ENCODE measurements around the gene TAS1R1.
"Not testable (repeated sequence)": the region's sequence is repeated elsewhere in the genome, so short reads cannot be mapped to it uniquely, and the experiment has no call there.

The TAS1R1 gene

DNA sequence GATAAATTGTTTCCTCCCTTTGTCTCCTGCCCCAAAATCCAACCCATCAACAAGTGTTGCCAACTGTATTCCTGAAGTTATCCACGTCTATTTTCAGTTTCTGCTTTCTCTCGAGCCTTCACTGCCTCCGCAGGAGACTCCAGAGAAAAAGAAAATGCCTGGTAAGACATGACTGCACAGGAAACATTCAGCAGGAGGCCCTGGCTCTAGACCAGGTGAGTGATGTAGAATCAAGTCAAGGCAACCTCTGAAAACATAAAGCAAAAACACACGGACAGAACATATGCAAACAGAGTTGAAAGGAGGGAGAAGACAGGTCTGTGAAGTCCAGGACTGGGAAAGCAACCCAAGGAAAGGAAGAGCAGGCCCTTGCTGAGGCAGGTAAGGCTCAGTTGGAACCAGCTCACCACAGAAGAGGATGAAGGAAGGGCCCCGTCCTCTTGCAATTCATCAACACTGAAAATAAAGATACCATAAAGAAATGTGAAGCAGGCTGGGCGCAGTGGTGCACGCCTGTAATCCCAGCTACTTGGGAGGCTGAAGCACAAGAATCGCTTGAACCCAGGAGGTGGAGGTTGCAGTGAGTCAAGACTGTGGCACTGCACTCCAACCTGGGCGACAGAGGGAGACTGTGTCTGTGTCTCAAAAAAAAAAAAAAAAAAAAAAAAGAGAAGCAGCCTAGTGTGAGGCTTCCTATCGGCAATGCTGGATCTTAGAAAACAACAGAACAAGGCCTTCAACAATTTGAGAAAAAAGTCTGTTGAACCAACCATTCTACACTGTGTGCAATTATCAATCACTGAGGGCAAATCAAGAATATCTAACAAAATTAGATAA, 9.6 kb upstream of the TAS1R1 start:
- H3K27me3 Mint-ChIP-seq = no peaks in the 10 kb centered on the region
- peaks cover 26% of the 10 kb centered on the region for H3K36me3 Mint-ChIP-seq
- H3K4me1 Mint-ChIP-seq = peaks cover 28% of the 10 kb centered on the region
- H3K27ac Mint-ChIP-seq = peak overlapping the region; percentile 49
- peak overlapping the region; percentile 9 for H3K4me3 Mint-ChIP-seq
- no peaks in the 10 kb centered on the region for H3K9me3 Mint-ChIP-seq

DNA sequence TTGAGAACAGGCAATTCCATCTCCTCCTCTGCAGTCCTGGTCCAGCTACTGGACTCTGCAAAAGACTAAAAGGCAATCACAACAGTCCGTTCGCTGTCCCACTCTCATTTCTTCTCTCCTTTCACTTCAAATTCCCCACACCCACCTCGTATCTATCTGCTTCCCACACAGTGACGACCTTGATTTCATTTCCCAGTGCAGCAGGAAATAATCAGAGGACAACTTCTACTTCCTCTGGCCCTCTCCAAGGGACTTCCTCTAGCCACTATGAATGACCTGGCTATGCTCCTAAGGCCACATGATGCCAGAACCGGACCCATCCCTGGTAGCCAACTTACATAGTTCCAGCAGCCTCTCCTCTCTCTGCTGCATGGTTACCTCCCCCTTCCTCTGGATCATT, 8.8 kb upstream of the TAS1R1 start:
- Mint-ChIP-seq H3K4me3 (peak overlapping the region; percentile 73), H3K36me3 (peaks cover 26% of the 10 kb centered on the region), H3K27ac (peak overlapping the region; percentile 97)

GRCh38 chr1:6547301-6547700, 7.8 kb upstream of the TAS1R1 start:
- H3K36me3 Mint-ChIP-seq = peaks cover 23% of the 10 kb centered on the region
- peaks cover 32% of the 10 kb centered on the region for H3K4me1 Mint-ChIP-seq
- no peaks in the 10 kb centered on the region for H3K9me3 Mint-ChIP-seq
- H3K27me3 Mint-ChIP-seq = no peaks in the 10 kb centered on the region
- H3K4me3 Mint-ChIP-seq = peak overlapping the region; percentile 73
- H3K27ac Mint-ChIP-seq = peak overlapping the region; percentile 97

More for the DNA sequence above, 8.8 kb upstream of the TAS1R1 start:
- no peaks in the 10 kb centered on the region for H3K9me3 Mint-ChIP-seq
- no peaks in the 10 kb centered on the region for H3K27me3 Mint-ChIP-seq
- H3K4me1 Mint-ChIP-seq = peaks cover 28% of the 10 kb centered on the region

GRCh38 chr1:6554031-6554906, 838 bp upstream of the TAS1R1 start, which contains the start of gene NOL9:
Gene NOL9, minus strand, starts transcription at chr1:6554513. Its CDS starts 11 bp downstream, at chr1:6554502.
- H3K4me3 Mint-ChIP-seq = peak within 1 kb of the TSS; percentile 86
- H3K9me3 Mint-ChIP-seq = no peaks in the 10 kb centered on the region
- H3K27ac Mint-ChIP-seq = peak within 1 kb of the TSS; percentile 70
- peaks cover 3% of the 10 kb centered on the region for H3K36me3 Mint-ChIP-seq
- no peaks in the 10 kb centered on the region for H3K27me3 Mint-ChIP-seq
- H3K4me1 Mint-ChIP-seq = peaks cover 19% of the 10 kb centered on the region

GRCh38 chr1:6557597-6557996, 2.5 kb downstream of the TAS1R1 start:
- H3K4me1 Mint-ChIP-seq = peaks cover 13% of the 10 kb centered on the region
- no peaks in the 10 kb centered on the region for H3K9me3 Mint-ChIP-seq
- H3K27me3 Mint-ChIP-seq = no peaks in the 10 kb centered on the region
- no peak overlapping the region for H3K4me3 Mint-ChIP-seq
- H3K27ac Mint-ChIP-seq = no peak overlapping the region
- H3K36me3 Mint-ChIP-seq = no peaks in the 10 kb centered on the region

GRCh38 chr1:6559161-6559560, 4.1 kb downstream of the TAS1R1 start:
- H3K9me3 Mint-ChIP-seq, H3K4me3 Mint-ChIP-seq, H3K27ac Mint-ChIP-seq, H3K4me1 Mint-ChIP-seq, H3K27me3 Mint-ChIP-seq, H3K36me3 Mint-ChIP-seq: not testable (repeated sequence)

GRCh38 chr1:6560267-6560666, 5.2 kb downstream of the TAS1R1 start:
- Mint-ChIP-seq H3K9me3 (no peaks in the 10 kb centered on the region), H3K4me3 (no peak overlapping the region), H3K27ac (no peak overlapping the region), H3K4me1 (no peaks in the 10 kb centered on the region), H3K36me3 (no peaks in the 10 kb centered on the region), H3K27me3 (no peaks in the 10 kb centered on the region)

GRCh38 chr1:6569033-6569432, 13.9 kb downstream of the TAS1R1 start:
- Mint-ChIP-seq H3K27me3 (no peaks in the 10 kb centered on the region), H3K27ac (no peak overlapping the region), H3K36me3 (no peaks in the 10 kb centered on the region), H3K4me1 (no peaks in the 10 kb centered on the region), H3K4me3 (no peak overlapping the region), H3K9me3 (no peaks in the 10 kb centered on the region)

GRCh38 chr1:6570100-6570499, 15.0 kb downstream of the TAS1R1 start:
- no peaks in the 10 kb centered on the region for H3K27me3 Mint-ChIP-seq
- H3K27ac Mint-ChIP-seq = no peak overlapping the region
- no peaks in the 10 kb centered on the region for H3K4me1 Mint-ChIP-seq
- H3K9me3 Mint-ChIP-seq = no peaks in the 10 kb centered on the region
- H3K4me3 Mint-ChIP-seq = no peak overlapping the region
- H3K36me3 Mint-ChIP-seq = no peaks in the 10 kb centered on the region

DNA sequence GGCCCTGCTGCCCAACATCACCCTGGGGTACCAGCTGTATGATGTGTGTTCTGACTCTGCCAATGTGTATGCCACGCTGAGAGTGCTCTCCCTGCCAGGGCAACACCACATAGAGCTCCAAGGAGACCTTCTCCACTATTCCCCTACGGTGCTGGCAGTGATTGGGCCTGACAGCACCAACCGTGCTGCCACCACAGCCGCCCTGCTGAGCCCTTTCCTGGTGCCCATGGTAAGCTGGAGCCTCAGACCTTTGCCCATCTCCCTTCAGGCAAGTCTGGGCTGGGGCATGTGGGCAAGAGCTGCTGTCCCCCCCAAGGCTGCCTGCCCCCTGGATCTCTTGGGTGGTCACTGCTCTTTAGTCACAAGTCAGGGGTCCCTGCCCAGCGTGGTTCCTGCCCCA, 15.9 kb downstream of the TAS1R1 start:
- Mint-ChIP-seq H3K27ac (no peak overlapping the region), H3K4me1 (no peaks in the 10 kb centered on the region), H3K27me3 (no peaks in the 10 kb centered on the region), H3K9me3 (no peaks in the 10 kb centered on the region), H3K36me3 (no peaks in the 10 kb centered on the region), H3K4me3 (no peak overlapping the region)

GRCh38 chr1:6572653-6573383, 17.7 kb downstream of the TAS1R1 start:
- no peaks in the 10 kb centered on the region for H3K27me3 Mint-ChIP-seq
- H3K36me3 Mint-ChIP-seq = no peaks in the 10 kb centered on the region
- no peaks in the 10 kb centered on the region for H3K4me1 Mint-ChIP-seq
- no peaks in the 10 kb centered on the region for H3K9me3 Mint-ChIP-seq
- no peak overlapping the region for H3K27ac Mint-ChIP-seq
- no peak overlapping the region for H3K4me3 Mint-ChIP-seq

- H3K4me3 Mint-ChIP-seq = no peak overlapping the region
- H3K36me3 Mint-ChIP-seq = no peaks in the 10 kb centered on the region
- H3K27ac Mint-ChIP-seq = no peak overlapping the region
- H3K4me1 Mint-ChIP-seq = peaks cover 3% of the 10 kb centered on the region
- no peaks in the 10 kb centered on the region for H3K27me3 Mint-ChIP-seq
- H3K9me3 Mint-ChIP-seq = no peaks in the 10 kb centered on the region
Observed at GRCh38 chr1:6574025-6574620, 19.0 kb downstream of the TAS1R1 start.

DNA sequence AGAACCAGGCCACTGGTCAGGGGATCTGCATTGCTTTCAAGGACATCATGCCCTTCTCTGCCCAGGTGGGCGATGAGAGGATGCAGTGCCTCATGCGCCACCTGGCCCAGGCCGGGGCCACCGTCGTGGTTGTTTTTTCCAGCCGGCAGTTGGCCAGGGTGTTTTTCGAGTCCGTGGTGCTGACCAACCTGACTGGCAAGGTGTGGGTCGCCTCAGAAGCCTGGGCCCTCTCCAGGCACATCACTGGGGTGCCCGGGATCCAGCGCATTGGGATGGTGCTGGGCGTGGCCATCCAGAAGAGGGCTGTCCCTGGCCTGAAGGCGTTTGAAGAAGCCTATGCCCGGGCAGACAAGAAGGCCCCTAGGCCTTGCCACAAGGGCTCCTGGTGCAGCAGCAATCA, 19.7 kb downstream of the TAS1R1 start:
- Mint-ChIP-seq H3K4me1 (peaks cover 10% of the 10 kb centered on the region), H3K27ac (no peak overlapping the region), H3K36me3 (no peaks in the 10 kb centered on the region), H3K27me3 (no peaks in the 10 kb centered on the region), H3K9me3 (no peaks in the 10 kb centered on the region), H3K4me3 (no peak overlapping the region)

GRCh38 chr1:6577831-6578525, 22.9 kb downstream of the TAS1R1 start:
- no peak overlapping the region for H3K27ac Mint-ChIP-seq
- no peaks in the 10 kb centered on the region for H3K9me3 Mint-ChIP-seq
- peaks cover 36% of the 10 kb centered on the region for H3K4me1 Mint-ChIP-seq
- no peaks in the 10 kb centered on the region for H3K27me3 Mint-ChIP-seq
- no peak overlapping the region for H3K4me3 Mint-ChIP-seq
- no peaks in the 10 kb centered on the region for H3K36me3 Mint-ChIP-seq

Data from activated naive CD4-positive, alpha-beta T cell treated with anti-CD3 and anti-CD28 coated beads, Interleukin-2, amount 50 U/mL, for 24 hours (primary cell).